Hepatocyte (in vitro differentiated cells): ENCODE data around the gene PDE4D. TPM values are rescaled to one million over a fixed set of nuclear protein-coding genes. Genes with fewer than 3 reads are reported as not detected.

ENCODE experiments used
- DNase-seq: peaks from one replicate; pipeline ENCODE4 v3.0.0-alpha.2; 2016; ENCODE audit warnings: low spot score
- H2AFZ ChIP-seq: fragments of 200-600 bp; sonication (generic); 2 replicates; pipeline ENCODE4 v1.6.0; 2016; ENCODE audit warnings: antibody characterized with exemption, mild to moderate bottlenecking
- H3K27ac ChIP-seq: fragments of 200-600 bp; sonication (generic); 2 replicates; pipeline ENCODE4 v1.5.1; 2016; ENCODE audit warnings: mild to moderate bottlenecking
- H3K27me3 ChIP-seq: fragments of 200-600 bp; sonication (generic); 2 replicates; pipeline ENCODE4 v1.6.1; 2016
- H3K36me3 ChIP-seq: fragments of 200-600 bp; sonication (generic); replicated peaks from 2 replicates; pipeline ENCODE4 v1.5.1; 2016; ENCODE audit warnings: low read depth; ENCODE audit not compliant: insufficient read depth
- H3K4me1 ChIP-seq: fragments of 200-600 bp; sonication (generic); 2 replicates; pipeline ENCODE4 v1.5.1; 2016; ENCODE audit warnings: mild to moderate bottlenecking, moderate library complexity; ENCODE audit not compliant: insufficient read depth
- H3K4me2 ChIP-seq: fragments of 200-600 bp; sonication (generic); 2 replicates; pipeline ENCODE4 v1.6.0; 2016
- H3K4me3 ChIP-seq: fragments of 200-600 bp; sonication (generic); 2 replicates; pipeline ENCODE4 v1.5.1; 2016; ENCODE audit warnings: mild to moderate bottlenecking
- H3K79me2 ChIP-seq: fragments of 200-600 bp; sonication (generic); 2 replicates; pipeline ENCODE4 v1.6.0; 2017; ENCODE audit warnings: mild to moderate bottlenecking
- H3K9me2 ChIP-seq: fragments of 200-600 bp; sonication (generic); replicated peaks from 2 replicates; pipeline ENCODE4 v1.6.0; 2017; ENCODE audit warnings: mild to moderate bottlenecking; ENCODE audit not compliant: insufficient read depth
- H3K9me3 ChIP-seq: fragments of 200-600 bp; sonication (generic); 2 replicates; pipeline ENCODE4 v1.5.1; 2016; ENCODE audit warnings: low read depth, mild to moderate bottlenecking
- H4K20me1 ChIP-seq: fragments of 200-600 bp; sonication (generic); 2 replicates; pipeline ENCODE4 v1.6.0; 2016; ENCODE audit warnings: mild to moderate bottlenecking; ENCODE audit not compliant: insufficient read depth, poor library complexity, severe bottlenecking
- EZH2 ChIP-seq: fragments of 200-600 bp; sonication (generic); IDR thresholded peaks from 2 replicates; pipeline ENCODE4 v1.6.1; 2016; ENCODE audit warnings: antibody characterized with exemption, mild to moderate bottlenecking, borderline replicate concordance
- EZH2phosphoT487 ChIP-seq: fragments of 200-600 bp; sonication (generic); IDR thresholded peaks from one replicate; pipeline ENCODE4 v1.6.1; 2018; ENCODE audit warnings: antibody characterized with exemption, mild to moderate bottlenecking, low read depth, moderate library complexity; ENCODE audit not compliant: unreplicated experiment, severe bottlenecking
- WGBS: methylation state at CpG from one replicate; pipeline ENCODE4 v1.1.6; 2016; ENCODE audit warnings: low lambda C conversion rate; ENCODE audit errors: missing lambda C conversion rate; 5-methylcytosine and 5-hydroxymethylcytosine counted together
- polyA plus RNA-seq: library from polyadenylated mRNA; unstranded; fragments of >200 nt; fragmentation: Nextera tagmentation; extraction: Ambion mirVana; gene quantifications from 2 replicates; pipeline ENCODE4 v1.2.1, GENCODE V29; 2016
- total RNA-seq: library from RNA; depleted of rRNA; stranded (reverse); fragments of >200 nt; gene quantifications from 2 replicates; pipeline ENCODE4 v1.2.3, GENCODE V29; 2014
- TF ChIP-seq, protein P1 (sequence below): fragments of 200-600 bp; sonication (generic); IDR thresholded peaks from 2 replicates; pipeline ENCODE4 v1.5.1; 2016; ENCODE audit warnings: antibody characterized with exemption, mild to moderate bottlenecking; ENCODE audit not compliant: poor library complexity

PDE4D gene
- total and polyA plus RNA-seq, 2 experiments from 2014 or later = 14.5 to 45.2 TPM

DNA sequence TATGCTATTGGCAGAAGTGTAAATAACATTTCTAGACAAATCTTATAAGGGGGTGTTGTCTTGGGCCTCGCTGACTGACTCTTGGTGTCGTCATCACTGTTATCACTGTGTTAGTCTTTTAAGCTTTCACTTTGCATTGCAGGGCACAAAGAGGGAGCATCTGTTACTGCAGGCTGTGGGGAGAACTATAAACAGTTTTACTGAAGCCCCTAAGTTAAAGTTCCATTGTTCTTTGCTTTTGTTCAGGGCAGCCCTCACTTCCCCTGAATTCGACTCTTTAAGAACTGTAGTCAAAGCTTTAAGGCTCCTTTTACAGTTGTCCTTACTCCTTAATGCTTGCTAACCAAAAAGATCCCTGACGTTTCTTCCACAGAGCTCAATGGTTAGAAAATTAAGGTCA is 705.7 kb downstream of the PDE4D start:
- Histone ChIP-seq H3K4me2 (peak overlapping the region; percentile 53), H3K9me3 (no peaks in the 10 kb centered on the region)

DNA sequence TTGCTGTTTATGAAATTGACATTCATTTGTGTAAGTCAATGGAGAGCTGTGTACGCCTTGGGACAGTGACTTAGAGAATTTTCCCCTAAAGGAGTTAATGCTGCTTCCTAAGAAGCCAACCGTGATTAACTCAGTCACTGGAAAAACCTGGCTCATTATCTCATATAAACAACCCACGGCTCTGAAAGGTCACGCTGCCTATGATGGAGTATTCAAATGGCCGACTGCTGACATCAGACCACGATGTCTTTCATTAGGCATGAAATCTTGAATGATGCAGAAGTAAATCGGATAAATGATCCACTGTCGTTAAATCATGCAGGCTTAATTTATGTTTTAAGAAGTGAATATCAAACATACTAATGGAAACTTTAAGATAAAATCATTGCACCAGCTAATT is 706.9 kb downstream of the PDE4D start:
- H3K9me3 ChIP-seq = no peaks in the 10 kb centered on the region
- no peak overlapping the region for H2AFZ ChIP-seq
- H3K4me2 ChIP-seq = no peak overlapping the region
- no peaks in the 10 kb centered on the region for H4K20me1 ChIP-seq
- no peak for TF ChIP-seq EZH2phosphoT487
- TF ChIP-seq, protein P1, sequence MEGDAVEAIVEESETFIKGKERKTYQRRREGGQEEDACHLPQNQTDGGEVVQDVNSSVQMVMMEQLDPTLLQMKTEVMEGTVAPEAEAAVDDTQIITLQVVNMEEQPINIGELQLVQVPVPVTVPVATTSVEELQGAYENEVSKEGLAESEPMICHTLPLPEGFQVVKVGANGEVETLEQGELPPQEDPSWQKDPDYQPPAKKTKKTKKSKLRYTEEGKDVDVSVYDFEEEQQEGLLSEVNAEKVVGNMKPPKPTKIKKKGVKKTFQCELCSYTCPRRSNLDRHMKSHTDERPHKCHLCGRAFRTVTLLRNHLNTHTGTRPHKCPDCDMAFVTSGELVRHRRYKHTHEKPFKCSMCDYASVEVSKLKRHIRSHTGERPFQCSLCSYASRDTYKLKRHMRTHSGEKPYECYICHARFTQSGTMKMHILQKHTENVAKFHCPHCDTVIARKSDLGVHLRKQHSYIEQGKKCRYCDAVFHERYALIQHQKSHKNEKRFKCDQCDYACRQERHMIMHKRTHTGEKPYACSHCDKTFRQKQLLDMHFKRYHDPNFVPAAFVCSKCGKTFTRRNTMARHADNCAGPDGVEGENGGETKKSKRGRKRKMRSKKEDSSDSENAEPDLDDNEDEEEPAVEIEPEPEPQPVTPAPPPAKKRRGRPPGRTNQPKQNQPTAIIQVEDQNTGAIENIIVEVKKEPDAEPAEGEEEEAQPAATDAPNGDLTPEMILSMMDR = no peak
- TF ChIP-seq EZH2 = no peak
- H3K27me3 ChIP-seq = no peaks in the 10 kb centered on the region
- DNase-seq = no peak
- no peak overlapping the region for H3K27ac ChIP-seq
- WGBS = 59% methylated on average over 8 of the region's 8 CpGs
- no peaks in the 10 kb centered on the region for H3K4me1 ChIP-seq
- no peaks in the 10 kb centered on the region for H3K9me2 ChIP-seq
- no peaks in the 10 kb centered on the region for H3K36me3 ChIP-seq
- H3K4me3 ChIP-seq = no peak overlapping the region
- no peaks in the 10 kb centered on the region for H3K79me2 ChIP-seq

More for the DNA sequence above, 705.7 kb downstream of the PDE4D start:
- TF ChIP-seq, protein P1 = no peak
- TF ChIP-seq EZH2phosphoT487 (no peak), EZH2 (no peak)
- DNase-seq = no peak
- WGBS = 23% methylated on average over 4 of the region's 4 CpGs
- H3K36me3 ChIP-seq = no peaks in the 10 kb centered on the region
- no peak overlapping the region for H3K4me3 ChIP-seq
- H3K27ac ChIP-seq = peak overlapping the region; percentile 36
- no peaks in the 10 kb centered on the region for H3K79me2 ChIP-seq
- no peaks in the 10 kb centered on the region for H3K27me3 ChIP-seq
- H4K20me1 ChIP-seq = no peaks in the 10 kb centered on the region
- H3K9me2 ChIP-seq = no peaks in the 10 kb centered on the region
- H3K4me1 ChIP-seq = no peaks in the 10 kb centered on the region
- peak overlapping the region; percentile 18 for H2AFZ ChIP-seq

DNA sequence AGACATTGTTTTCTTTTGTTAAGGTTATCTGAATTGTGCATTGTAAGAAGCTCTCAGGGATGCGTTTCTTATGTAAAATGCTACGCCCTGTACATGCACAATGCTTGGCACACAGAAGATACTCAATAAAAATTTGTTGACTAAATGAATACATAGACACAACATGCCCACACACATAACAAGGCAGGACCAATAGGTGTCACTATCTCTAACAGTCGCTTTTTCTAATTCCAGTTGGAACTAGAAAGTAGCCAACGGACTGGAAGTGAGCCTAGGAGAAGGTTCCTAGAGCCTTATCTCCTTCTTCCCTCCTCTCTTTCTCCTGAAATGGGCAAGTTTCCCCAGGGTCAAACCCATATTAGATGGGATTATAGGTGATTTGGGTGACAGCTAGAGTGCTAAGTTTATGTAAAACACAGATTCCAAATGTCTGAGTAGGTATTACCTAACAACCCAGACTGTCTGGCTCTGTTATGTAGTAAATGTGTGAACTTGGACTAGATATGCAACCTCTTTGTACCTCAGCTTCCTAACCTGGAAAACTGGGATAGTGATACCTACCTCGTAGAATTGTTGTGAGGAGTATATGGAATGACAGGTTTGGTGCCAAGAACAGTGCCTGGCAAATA is 707.7 kb downstream of the PDE4D start:
- Histone ChIP-seq H3K9me2 (no peaks in the 10 kb centered on the region), H3K36me3 (no peaks in the 10 kb centered on the region), H3K79me2 (no peaks in the 10 kb centered on the region), H3K27ac (no peak overlapping the region), H3K4me1 (no peaks in the 10 kb centered on the region), H2AFZ (no peak overlapping the region), H3K4me3 (no peak overlapping the region), H3K27me3 (no peaks in the 10 kb centered on the region), H3K9me3 (no peaks in the 10 kb centered on the region), H3K4me2 (no peak overlapping the region), H4K20me1 (no peaks in the 10 kb centered on the region)
- WGBS = 74% methylated on average over 5 of the region's 5 CpGs
- TF ChIP-seq EZH2 = no peak
- TF ChIP-seq EZH2phosphoT487 = no peak
- TF ChIP-seq, protein P1 = no peak
- DNase-seq = no peak
